HepG2 (cell line): Measurements from ENCODE around the gene CPEB4. TPM values are rescaled to one million over a fixed set of nuclear protein-coding genes. Genes with fewer than 3 reads are reported as not detected.

ENCODE experiments used
- ATAC-seq: fragments of 200-7000 bp; cut with Tn5 transposase; 3 replicates; pipeline ENCODE4 v1.9.1; 2020; ENCODE audit warnings: mild to moderate bottlenecking, moderate library complexity
- BruUV-seq: library from RNA; stranded (reverse); fragments of 400-500 nt; replicated peaks from 2 replicates; lab custom pipeline; 2021; lab: Mats Ljungman, UMichigan
- CTCF ChIA-PET: fragments of 300-600 bp; formaldehyde crosslinking; extraction: SDS; loops from one replicate; lab custom pipeline; 2021; ENCODE audit warnings: low total read pairs, inconsistent platforms, low intra/inter-chr PET ratio; lab: Yijun Ruan, JAX
- POLR2A ChIA-PET: fragments of 350-600 bp; sonication (Branson Sonifier 250); formaldehyde crosslinking; loops from one replicate; lab custom pipeline; 2020; ENCODE audit warnings: antibody characterized with exemption, inconsistent platforms; lab: Yijun Ruan, JAX
- DNase-seq: peaks from one replicate; pipeline ENCODE4 v3.0.0-alpha.2; 2015; ENCODE audit warnings: low spot score
- FAIRE-seq: peaks from 3 replicates; lab custom pipeline; 2011; peaks lifted over from hg19 to GRCh38; lab: Jason Lieb, UNC
- H2AFZ ChIP-seq: one replicate; pipeline ENCODE4 v1.6.1; 2011; ENCODE audit warnings: low read length, inconsistent platforms
- H3K27ac ChIP-seq: fragments of 300-600 bp; 3 replicates; pipeline ENCODE4 v1.8.0; 2011; ENCODE audit warnings: mixed run types, mild to moderate bottlenecking, mixed read lengths, low read length, inconsistent platforms; ENCODE audit not compliant: insufficient read depth; ENCODE audit errors: extremely low read length
- H3K27me3 ChIP-seq, 2 experiments: fragments of 200-600 bp in 1 of 2; 2 replicates in 1 of 2; 3 replicates in 1 of 2; pipeline versions ENCODE4 v1.6.0 to v1.8.0; 2011; ENCODE audit warnings: low read length in 2 of 2, mild to moderate bottlenecking in 2 of 2, moderate library complexity in 2 of 2, inconsistent platforms in 1 of 2; ENCODE audit not compliant: insufficient read depth in 2 of 2, control insufficient read depth in 1 of 2
- H3K36me3 ChIP-seq, 2 experiments: fragments of 200-600 bp in 1 of 2; replicated peaks in 1 of 2; 2 replicates in 1 of 2; 3 replicates in 1 of 2; pipeline versions ENCODE4 v1.5.1 to v1.8.0; 2011; ENCODE audit warnings: low read length in 2 of 2, inconsistent platforms in 1 of 2; ENCODE audit not compliant: insufficient read depth in 2 of 2, control insufficient read depth in 1 of 2
- H3K4me1 ChIP-seq: 2 replicates; pipeline ENCODE4 v1.5.1; 2012; ENCODE audit warnings: low read length, inconsistent platforms; ENCODE audit not compliant: insufficient read depth
- H3K4me2 ChIP-seq: 2 replicates; pipeline ENCODE4 v1.6.0; 2011; ENCODE audit warnings: low read depth, low read length, inconsistent platforms
- H3K4me3 ChIP-seq, 3 experiments: fragments of 200-600 bp in 1 of 3; sonication (generic), shearing (Covaris generic) in 1 of 3; replicated peaks in 1 of 3; 2 replicates each; pipeline ENCODE4 v1.5.1; 2011 to 2016; ENCODE audit warnings: low read length in 3 of 3, inconsistent platforms in 2 of 3, low read depth in 2 of 3, mild to moderate bottlenecking in 2 of 3, control low read depth in 1 of 3, mixed read lengths in 1 of 3; ENCODE audit not compliant: insufficient read depth in 1 of 3
- H3K79me2 ChIP-seq: one replicate; pipeline ENCODE4 v1.6.1; 2011; ENCODE audit warnings: low read length, inconsistent platforms; ENCODE audit not compliant: insufficient read depth
- H3K9ac ChIP-seq: 2 replicates; pipeline ENCODE4 v1.6.0; 2011; ENCODE audit warnings: mild to moderate bottlenecking, low read depth, low read length, inconsistent platforms; ENCODE audit not compliant: insufficient read depth
- H3K9me3 ChIP-seq: 2 replicates; pipeline ENCODE4 v1.5.1; 2012; ENCODE audit warnings: mild to moderate bottlenecking, low read length
- H4K20me1 ChIP-seq: 2 replicates; pipeline ENCODE4 v1.6.0; 2011; ENCODE audit warnings: inconsistent platforms, mild to moderate bottlenecking, low read length, moderate library complexity; ENCODE audit not compliant: insufficient read depth
- ARID3A ChIP-seq: IDR thresholded peaks from 2 replicates; pipeline ENCODE4 v1.6.1; 2012; ENCODE audit warnings: low read depth, low read length, improper control_type of control experiment
- CCAR2 ChIP-seq: fragments of 200-400 bp; formaldehyde crosslinking; optimal IDR thresholded peaks from 2 replicates; pipeline ENCODE3; 2018; ENCODE audit warnings: low read depth, mild to moderate bottlenecking, low read length, moderate library complexity
- DZIP1 ChIP-seq: sonication (generic); formaldehyde crosslinking; IDR thresholded peaks from 2 replicates; pipeline ENCODE4 v1.5.0; 2020; ENCODE audit warnings: mild to moderate bottlenecking, missing genetic modification reagents
- ETS1 ChIP-seq: sonication (generic); formaldehyde crosslinking; IDR thresholded peaks from 2 replicates; pipeline ENCODE4 v1.4.0; 2020; ENCODE audit warnings: missing genetic modification reagents
- KDM2A ChIP-seq: sonication (generic); formaldehyde crosslinking; IDR thresholded peaks from 2 replicates; pipeline ENCODE4 v1.4.0; 2020; ENCODE audit warnings: low read depth, missing genetic modification reagents, borderline replicate concordance
- PRDM10 ChIP-seq: sonication (generic); formaldehyde crosslinking; IDR thresholded peaks from 2 replicates; pipeline ENCODE4 v1.4.0; 2020; ENCODE audit warnings: low read depth, missing genetic modification reagents
- PRMT3 ChIP-seq: sonication (generic); formaldehyde crosslinking; IDR thresholded peaks from 2 replicates; pipeline ENCODE4 v1.8.1; 2022; ENCODE audit warnings: low read depth, mild to moderate bottlenecking, moderate library complexity, missing genetic modification reagents, borderline replicate concordance
- RFXAP ChIP-seq: sonication (generic); formaldehyde crosslinking; IDR thresholded peaks from 2 replicates; pipeline ENCODE4 v1.4.0; 2020; ENCODE audit warnings: missing genetic modification reagents, borderline replicate concordance
- RXRB ChIP-seq: IDR thresholded peaks from 2 replicates; pipeline ENCODE4 v1.6.1; 2016; ENCODE audit warnings: borderline replicate concordance, missing genetic modification reagents, missing compliant biosample characterization
- ZNF501 ChIP-seq: sonication (generic); formaldehyde crosslinking; IDR thresholded peaks from 2 replicates; pipeline ENCODE4 v1.5.1; 2020; ENCODE audit warnings: mild to moderate bottlenecking, moderate library complexity, missing genetic modification reagents
- ZNF558 ChIP-seq: sonication (generic); formaldehyde crosslinking; IDR thresholded peaks from 2 replicates; pipeline ENCODE4 v1.9.0; 2022; ENCODE audit warnings: mild to moderate bottlenecking, missing genetic modification reagents, borderline replicate concordance
- WGBS: methylation state at CpG from one replicate; pipeline ENCODE4 v1.1.6; 2017; ENCODE audit warnings: low lambda C conversion rate; 5-methylcytosine and 5-hydroxymethylcytosine counted together
- in situ Hi-C: cut with HindIII; loops from 2 replicates; pipeline ENCODE4 v1.10.0; 2017; ENCODE audit warnings: low pct_unique_long_range_greater_than_20kb; ENCODE audit not compliant: extremely low pct_ligation_motif_present
- intact Hi-C: fragments of 100-400 bp; cut with micrococcal nuclease; formaldehyde crosslinking; loops from one replicate; pipeline ENCODE4 v1.10.0; 2022; ENCODE audit not compliant: unreplicated experiment
- polyA plus RNA-seq, 8 experiments: library from polyadenylated mRNA; depleted of rRNA in 3 of 8; stranded (reverse) in 7 of 8; unstranded in 1 of 8; fragments of >200 nt; fragmentation: Illumina TruSeq in 4 of 8; extraction: Trizol in 4 of 8; gene quantifications; 2 replicates each; pipeline versions ENCODE4 v1.2.1 to v1.2.3, GENCODE V29; 2011 to 2016; ENCODE audit warnings: low read depth in 4 of 8, missing spikeins in 1 of 8, mixed read lengths in 1 of 8; ENCODE audit not compliant: insufficient read depth in 1 of 8
- total RNA-seq, 5 experiments: library from RNA; depleted of rRNA; stranded (reverse); fragments of >200 nt; fragmentation: Illumina TruSeq; extraction: Trizol; gene quantifications; 2 replicates each; pipeline ENCODE4 v1.2.3, GENCODE V29; 2016; ENCODE audit warnings: low read depth in 1 of 5

Gene CPEB4
- total and polyA plus RNA-seq, 2 of the 13 experiments (the other 11 are each of a cell fraction or from before 2014, with no cell fraction given), result 7.7 to 26.7 TPM

GRCh38 chr5:173863359-173863758 is 24.8 kb upstream of the CPEB4 start:
- intact Hi-C loops, result no loop called here

More at GRCh38 chr5:173863359-173863758, 24.8 kb upstream of the CPEB4 start:
- FAIRE-seq (no peak), DNase-seq (no peak), ATAC-seq (no peak)
- Histone ChIP-seq H3K9me3 (no peaks in the 10 kb centered on the region), H3K4me3 (no peak overlapping the region), H3K79me2 (no peaks in the 10 kb centered on the region), H2AFZ (no peak overlapping the region), H3K27me3 (no peaks in the 10 kb centered on the region; a peak in 1 of 5 replicates), H3K36me3 (no peaks in the 10 kb centered on the region), H3K4me2 (no peak overlapping the region), H4K20me1 (no peaks in the 10 kb centered on the region), H3K4me1 (peaks cover 51% of the 10 kb centered on the region), H3K9ac (no peak overlapping the region), H3K27ac (no peak overlapping the region)
- ChIA-PET CTCF (no interaction called here), POLR2A (no interaction called here)
- 59% methylated on average over 3 of the region's 3 CpGs for WGBS
- TF ChIP-seq RXRB (CRISPR knock-in tag) (no peak), CCAR2 (no peak), KDM2A (CRISPR knock-in tag) (no peak), PRMT3 (CRISPR knock-in tag) (no peak), ETS1 (CRISPR knock-in tag) (no peak), ZNF501 (CRISPR knock-in tag) (no peak), RFXAP (CRISPR knock-in tag) (no peak), DZIP1 (CRISPR knock-in tag) (no peak), ARID3A (no peak), ZNF558 (no peak), PRDM10 (CRISPR knock-in tag) (no peak)
- in situ Hi-C loops, result no loop called here
- no TSS peak for BruUV-seq
